Neural cell (in vitro differentiated cells): Measurements from ENCODE around the gene CASZ1. TPM values are rescaled to one million over a fixed set of nuclear protein-coding genes. Genes with fewer than 3 reads are reported as not detected.

ENCODE experiments used
- H2AFZ ChIP-seq: fragments of 200-600, 300-800 bp; sonication (generic), shearing (Covaris generic); 2 replicates; pipeline ENCODE4 v1.6.0; 2014; ENCODE audit warnings: low read depth, mild to moderate bottlenecking, antibody characterized with exemption, low read length, moderate library complexity
- H3F3A ChIP-seq: fragments of 200-600 bp; shearing (Covaris generic); 2 replicates; pipeline ENCODE4 v1.6.1; 2016; ENCODE audit warnings: mild to moderate bottlenecking, moderate library complexity, mixed read lengths, antibody characterized with exemption, low read length; ENCODE audit not compliant: insufficient read depth, poor library complexity, severe bottlenecking
- H3K27ac ChIP-seq: fragments of 200-600, 300-800 bp; sonication (generic), shearing (Covaris generic); 2 replicates; pipeline ENCODE4 v1.5.1; 2014; ENCODE audit warnings: mild to moderate bottlenecking, low read length, moderate library complexity
- H3K27me3 ChIP-seq: fragments of 300-800, 200-600 bp; sonication (generic), shearing (Covaris generic); 2 replicates; pipeline ENCODE4 v1.6.0; 2014; ENCODE audit warnings: mild to moderate bottlenecking, low read depth, low read length, moderate library complexity; ENCODE audit not compliant: insufficient read depth
- H3K36me3 ChIP-seq: fragments of 300-800, 200-600 bp; sonication (generic), shearing (Covaris generic); 2 replicates; pipeline ENCODE4 v1.5.1; 2014; ENCODE audit warnings: mild to moderate bottlenecking, antibody characterized with exemption, low read length, moderate library complexity; ENCODE audit not compliant: insufficient read depth
- H3K4me2 ChIP-seq: fragments of 300-800, 200-600 bp; sonication (generic), shearing (Covaris generic); 2 replicates; pipeline ENCODE4 v1.6.0; 2014; ENCODE audit warnings: mild to moderate bottlenecking, low read length
- H3K4me3 ChIP-seq: fragments of 300-800, 200-600 bp; sonication (generic), shearing (Covaris generic); 2 replicates; pipeline ENCODE4 v1.5.1; 2014; ENCODE audit warnings: mild to moderate bottlenecking, low read length, moderate library complexity
- H3K79me2 ChIP-seq: fragments of 200-600 bp; shearing (Covaris generic); replicated peaks from 2 replicates; pipeline ENCODE4 v1.6.0; 2014; ENCODE audit warnings: mild to moderate bottlenecking, low read length, moderate library complexity; ENCODE audit not compliant: insufficient read depth
- H3K9ac ChIP-seq: fragments of 300-800, 200-600 bp; sonication (generic), shearing (Covaris generic); 2 replicates; pipeline ENCODE4 v1.6.1; 2016; ENCODE audit warnings: mild to moderate bottlenecking, low read length, mixed read lengths
- H3K9me2 ChIP-seq: fragments of 200-600 bp; shearing (Covaris generic); 2 replicates; pipeline ENCODE4 v1.6.1; 2016; ENCODE audit warnings: mild to moderate bottlenecking, low read length, mixed read lengths; ENCODE audit not compliant: insufficient read depth
- H3K9me3 ChIP-seq: fragments of 200-600, 300-800 bp; sonication (generic), shearing (Covaris generic); 2 replicates; pipeline ENCODE4 v1.6.1; 2016; ENCODE audit warnings: mild to moderate bottlenecking, mixed run types, low read length, moderate library complexity, mixed read lengths
- H4K20me1 ChIP-seq: fragments of 200-600 bp; shearing (Covaris generic); 2 replicates; pipeline ENCODE4 v1.6.1; 2016; ENCODE audit warnings: mild to moderate bottlenecking, mixed run types; ENCODE audit not compliant: insufficient read depth
- CTCF ChIP-seq: fragments of 450-650 bp; IDR thresholded peaks from 2 replicates; pipeline ENCODE4 v1.5.1; 2014; ENCODE audit warnings: antibody characterized with exemption, mild to moderate bottlenecking, moderate library complexity; ENCODE audit not compliant: poor library complexity, severe bottlenecking
- EP300 ChIP-seq: fragments of 450-650 bp; conservative IDR thresholded peaks from 2 replicates; pipeline ENCODE4 v1.6.1; 2014; ENCODE audit warnings: antibody characterized with exemption, mild to moderate bottlenecking, moderate library complexity; ENCODE audit not compliant: poor library complexity, severe bottlenecking
- EZH2 ChIP-seq: fragments of 200-600, 300-800 bp; shearing (Covaris generic), sonication (generic); IDR thresholded peaks from 2 replicates; pipeline ENCODE4 v1.6.1; 2014; ENCODE audit warnings: antibody characterized with exemption, low read length, borderline replicate concordance, mild to moderate bottlenecking; ENCODE audit not compliant: insufficient read depth, poor library complexity, severe bottlenecking
- MXI1 ChIP-seq: fragments of 450-650 bp; conservative IDR thresholded peaks from 2 replicates; pipeline ENCODE4 v1.6.1; 2014; ENCODE audit warnings: antibody characterized with exemption, mild to moderate bottlenecking; ENCODE audit not compliant: poor library complexity, severe bottlenecking
- POLR2AphosphoS5 ChIP-seq: IDR thresholded peaks from 2 replicates; pipeline ENCODE4 v1.6.1; 2012
- RAD21 ChIP-seq: fragments of 450-650 bp; conservative IDR thresholded peaks from 2 replicates; pipeline ENCODE4 v1.6.1; 2014; ENCODE audit warnings: antibody characterized with exemption, mild to moderate bottlenecking, moderate library complexity
- REST ChIP-seq: IDR thresholded peaks from 2 replicates; pipeline ENCODE4 v1.6.1; 2012; ENCODE audit warnings: borderline replicate concordance
- SMC3 ChIP-seq: fragments of 450-650 bp; conservative IDR thresholded peaks from 2 replicates; pipeline ENCODE4 v1.6.1; 2014; ENCODE audit warnings: antibody characterized with exemption, mild to moderate bottlenecking, moderate library complexity; ENCODE audit not compliant: poor library complexity
- TAF1 ChIP-seq: IDR thresholded peaks from 2 replicates; pipeline ENCODE4 v1.6.1; 2012; ENCODE audit warnings: low read depth
- polyA plus RNA-seq: library from polyadenylated mRNA; depleted of rRNA; stranded (reverse); fragments of >200 nt; gene quantifications from 2 replicates; pipeline ENCODE4 v1.2.3, GENCODE V29; 2014

The CASZ1 gene
- polyA plus RNA-seq, 1 donor from 2014 or later, result 0.27 TPM

- Histone ChIP-seq H3K27ac (no peak overlapping the region), H3K4me3 (no peak overlapping the region), H3K36me3 (no peaks in the 10 kb centered on the region), H4K20me1 (no peaks in the 10 kb centered on the region), H3K27me3 (no peaks in the 10 kb centered on the region), H2AFZ (no peak overlapping the region), H3K79me2 (no peaks in the 10 kb centered on the region), H3K9me3 (no peaks in the 10 kb centered on the region), H3K4me2 (no peak overlapping the region), H3K9me2 (no peaks in the 10 kb centered on the region), H3K9ac (no peak overlapping the region), H3F3A (no peaks in the 10 kb centered on the region)
- no peak for TF ChIP-seq CTCF
Measured at GRCh38 chr1:10753299-10753698, 43.1 kb downstream of the CASZ1 start.

GRCh38 chr1:10751561-10752085 lies 44.8 kb downstream of the CASZ1 start:
- Histone ChIP-seq H3K36me3 (no peaks in the 10 kb centered on the region), H3K9me3 (no peaks in the 10 kb centered on the region), H3K27me3 (no peaks in the 10 kb centered on the region), H3K4me2 (no peak overlapping the region), H3F3A (no peaks in the 10 kb centered on the region), H4K20me1 (no peaks in the 10 kb centered on the region), H3K9ac (no peak overlapping the region), H3K9me2 (no peaks in the 10 kb centered on the region), H3K79me2 (no peaks in the 10 kb centered on the region), H3K27ac (no peak overlapping the region), H3K4me3 (no peak overlapping the region), H2AFZ (no peak overlapping the region)
- no peak for TF ChIP-seq EP300
- TF ChIP-seq EZH2, result no peak
- no peak for TF ChIP-seq REST
- no peak for TF ChIP-seq CTCF
- TF ChIP-seq TAF1, result no peak
- TF ChIP-seq SMC3, result no peak
- TF ChIP-seq RAD21, result no peak
- no peak for TF ChIP-seq MXI1
- no peak for TF ChIP-seq POLR2AphosphoS5
